Keratinocyte (primary cell): Measurements from ENCODE around the gene ATP11A. TPM values are rescaled to one million over a fixed set of nuclear protein-coding genes. Genes with fewer than 3 reads are reported as not detected.

ENCODE experiments used
- DNase-seq: peaks from one replicate; pipeline ENCODE4 v3.0.0-alpha.2; 2011; ENCODE audit warnings: low read depth, missing footprints, low spot score
- FAIRE-seq: peaks from 2 replicates; lab custom pipeline; 2011; peaks lifted over from hg19 to GRCh38; lab: Jason Lieb, UNC
- H2AFZ ChIP-seq: 2 replicates; pipeline ENCODE4 v1.6.0; 2012; ENCODE audit warnings: low read length, control low read depth, inconsistent platforms; ENCODE audit not compliant: control insufficient read depth
- H3K27ac ChIP-seq: 2 replicates; pipeline ENCODE4 v1.5.1; 2011; ENCODE audit warnings: low read length; ENCODE audit not compliant: control insufficient read depth, insufficient read depth
- H3K27me3 ChIP-seq: 3 replicates; pipeline ENCODE4 v1.6.0; 2011; ENCODE audit warnings: low read length; ENCODE audit not compliant: control insufficient read depth, insufficient read depth; ENCODE audit errors: extremely low read depth
- H3K36me3 ChIP-seq, 2 experiments: 2 replicates in 1 of 2; 3 replicates in 1 of 2; pipeline ENCODE4 v1.5.1; 2011; ENCODE audit warnings: low read length in 2 of 2, mild to moderate bottlenecking in 1 of 2; ENCODE audit not compliant: control insufficient read depth in 2 of 2, insufficient read depth in 2 of 2; ENCODE audit errors: extremely low read depth in 1 of 2
- H3K4me1 ChIP-seq: 3 replicates; pipeline ENCODE4 v1.5.1; 2011; ENCODE audit warnings: low read length; ENCODE audit not compliant: control insufficient read depth, insufficient read depth; ENCODE audit errors: extremely low read depth
- H3K4me2 ChIP-seq: 3 replicates; pipeline ENCODE4 v1.6.0; 2011; ENCODE audit warnings: low read depth, low read length; ENCODE audit not compliant: control insufficient read depth, insufficient read depth; ENCODE audit errors: extremely low read depth
- H3K4me3 ChIP-seq, 3 experiments: fragments of 200-600 bp in 1 of 3; sonication (generic) in 1 of 3; 2 replicates in 2 of 3; 3 replicates in 1 of 3; pipeline ENCODE4 v1.5.1; 2011 to 2016; ENCODE audit warnings: low read length in 3 of 3, mild to moderate bottlenecking in 3 of 3, control low read depth in 2 of 3, inconsistent platforms in 1 of 3, low read depth in 1 of 3, mixed read lengths in 1 of 3, mixed run types in 1 of 3, moderate library complexity in 1 of 3; ENCODE audit not compliant: control insufficient read depth in 2 of 3, insufficient read depth in 2 of 3; ENCODE audit errors: extremely low read depth in 1 of 3
- H3K79me2 ChIP-seq: 2 replicates; pipeline ENCODE4 v1.6.0; 2012; ENCODE audit warnings: low read length; ENCODE audit not compliant: control insufficient read depth, insufficient read depth
- H3K9ac ChIP-seq: 3 replicates; pipeline ENCODE4 v1.6.0; 2011; ENCODE audit warnings: low read length; ENCODE audit not compliant: control insufficient read depth, insufficient read depth; ENCODE audit errors: extremely low read depth
- H3K9me1 ChIP-seq: 3 replicates; pipeline ENCODE4 v1.6.0; 2011; ENCODE audit warnings: low read length; ENCODE audit not compliant: control insufficient read depth, insufficient read depth; ENCODE audit errors: extremely low read depth
- H3K9me3 ChIP-seq: 2 replicates; pipeline ENCODE4 v1.5.1; 2012; ENCODE audit warnings: low read depth, low read length; ENCODE audit not compliant: control insufficient read depth
- H4K20me1 ChIP-seq: 3 replicates; pipeline ENCODE4 v1.6.0; 2011; ENCODE audit warnings: low read length; ENCODE audit not compliant: control insufficient read depth, insufficient read depth; ENCODE audit errors: extremely low read depth
- CTCF ChIP-seq, 3 experiments: IDR thresholded peaks in 1 of 3; conservative IDR thresholded peaks in 1 of 3; optimal IDR thresholded peaks in 1 of 3; 2 replicates in 2 of 3; 3 replicates in 1 of 3; pipeline versions ENCODE3 to v1.5.1; 2011; ENCODE audit warnings: low read length in 3 of 3, mild to moderate bottlenecking in 3 of 3, moderate library complexity in 2 of 3, control low read depth in 1 of 3, inconsistent platforms in 1 of 3; ENCODE audit not compliant: insufficient read depth in 2 of 3; ENCODE audit errors: extremely low read depth in 1 of 3
- EZH2 ChIP-seq: IDR thresholded peaks from one replicate; pipeline ENCODE4 v1.6.1; 2012; ENCODE audit warnings: inconsistent platforms, mild to moderate bottlenecking, low read length, moderate library complexity
- dilution Hi-C: fragments of 300-500 bp; cut with MboI; formaldehyde crosslinking; loops from one replicate; pipeline ENCODE4 v1.7.0; 2020; ENCODE audit warnings: low sequenced_read_pairs; ENCODE audit not compliant: extremely low pct_ligation_motif_present
- polyA plus RNA-seq, 5 experiments: library from polyadenylated mRNA; depleted of rRNA in 3 of 5; stranded (reverse) in 3 of 5; stranded (forward) in 1 of 5; unstranded in 1 of 5; fragments of >200 nt; gene quantifications; 1 replicate in 1 of 5; 2 replicates in 3 of 5; 3 replicates in 1 of 5; pipeline versions ENCODE4 v1.2.1 to v1.2.3, GENCODE V29; 2011 to 2012; ENCODE audit warnings: missing spikeins in 2 of 5, low read depth in 1 of 5, low replicate concordance in 1 of 5

Gene ATP11A
- polyA plus RNA-seq, 1 donor (not counting 4 experiments of a cell fraction or from before 2014, with no cell fraction given), result 4.3 TPM

- Histone ChIP-seq H3K27ac (no peak overlapping the region), H4K20me1 (no peaks in the 10 kb centered on the region), H3K4me3 (no peak overlapping the region), H3K9ac (no peak overlapping the region), H3K9me1 (no peaks in the 10 kb centered on the region), H2AFZ (no peak overlapping the region), H3K79me2 (no peaks in the 10 kb centered on the region), H3K4me2 (no peak overlapping the region), H3K9me3 (no peaks in the 10 kb centered on the region), H3K27me3 (no peaks in the 10 kb centered on the region), H3K4me1 (no peaks in the 10 kb centered on the region), H3K36me3 (peaks cover 2 to 18% of the 10 kb centered on the region in 2 experiments)
- dilution Hi-C loops, result no loop called here
- no peak for TF ChIP-seq EZH2
- TF ChIP-seq CTCF (optimal IDR thresholded peaks at IDR 0.05 in 1 of 3, IDR thresholded peaks at IDR 0.05 in 1 of 3, conservative IDR thresholded peaks at IDR 0.05 in 1 of 3; ENCODE audit: extremely low read depth in 1 of 3, insufficient read depth in 2 of 3, low read length in 3 of 3), result no peak
- no peak for FAIRE-seq
- DNase-seq, result no peak
These were observed 138.9 kb downstream of the ATP11A start for GRCh38 chr13:112828756-112829155.

DNA sequence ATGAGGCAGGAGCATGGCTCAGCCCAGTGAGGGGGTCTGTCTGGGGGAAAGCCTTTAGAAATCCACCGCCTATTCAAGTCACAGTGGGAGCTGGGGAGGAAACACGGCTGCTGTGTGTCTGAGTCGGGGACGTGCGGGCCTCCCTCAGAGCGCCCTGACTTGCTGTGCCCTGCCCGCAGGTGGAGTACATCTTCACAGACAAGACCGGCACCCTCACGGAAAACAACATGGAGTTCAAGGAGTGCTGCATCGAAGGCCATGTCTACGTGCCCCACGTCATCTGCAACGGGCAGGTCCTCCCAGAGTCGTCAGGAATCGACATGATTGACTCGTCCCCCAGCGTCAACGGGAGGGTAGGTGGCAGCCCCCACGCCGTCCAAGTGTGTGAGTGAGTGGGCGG lies 141.4 kb downstream of the ATP11A start:
- H3K9ac ChIP-seq, result no peak overlapping the region
- H3K4me3 ChIP-seq, result no peak overlapping the region
- TF ChIP-seq EZH2, result no peak
- no peak for TF ChIP-seq CTCF (optimal IDR thresholded peaks at IDR 0.05 in 1 of 3, IDR thresholded peaks at IDR 0.05 in 1 of 3, conservative IDR thresholded peaks at IDR 0.05 in 1 of 3; ENCODE audit: extremely low read depth in 1 of 3, insufficient read depth in 2 of 3, low read length in 3 of 3)
- H3K79me2 ChIP-seq, result no peaks in the 10 kb centered on the region
- H3K36me3 ChIP-seq, result peaks cover 2 to 20% of the 10 kb centered on the region in 2 experiments
- H3K27me3 ChIP-seq, result no peaks in the 10 kb centered on the region
- H4K20me1 ChIP-seq, result no peaks in the 10 kb centered on the region
- H2AFZ ChIP-seq, result no peak overlapping the region
- H3K4me2 ChIP-seq, result no peak overlapping the region
- FAIRE-seq (no peak), DNase-seq (no peak)
- no peaks in the 10 kb centered on the region for H3K9me1 ChIP-seq
- no peaks in the 10 kb centered on the region for H3K9me3 ChIP-seq
- H3K4me1 ChIP-seq, result no peaks in the 10 kb centered on the region
- no peak overlapping the region for H3K27ac ChIP-seq
- dilution Hi-C loops, result no loop called here
